OCI-LY3 (cell line): ENCODE data around the gene PDE8A.

Experiments used
- EZH2phosphoT487 ChIP-seq: fragments of 200-600 bp; shearing (Covaris generic); IDR thresholded peaks from 2 replicates; pipeline ENCODE4 v1.6.1; 2018; ENCODE audit warnings: antibody characterized with exemption, mixed run types, low read depth
- TF ChIP-seq, protein P1 (sequence below): fragments of 200-600, 300-600 bp; sonication (generic); IDR thresholded peaks from 2 replicates; pipeline ENCODE4 v1.5.1; 2014; ENCODE audit warnings: antibody characterized with exemption, low read length, low read depth

DNA sequence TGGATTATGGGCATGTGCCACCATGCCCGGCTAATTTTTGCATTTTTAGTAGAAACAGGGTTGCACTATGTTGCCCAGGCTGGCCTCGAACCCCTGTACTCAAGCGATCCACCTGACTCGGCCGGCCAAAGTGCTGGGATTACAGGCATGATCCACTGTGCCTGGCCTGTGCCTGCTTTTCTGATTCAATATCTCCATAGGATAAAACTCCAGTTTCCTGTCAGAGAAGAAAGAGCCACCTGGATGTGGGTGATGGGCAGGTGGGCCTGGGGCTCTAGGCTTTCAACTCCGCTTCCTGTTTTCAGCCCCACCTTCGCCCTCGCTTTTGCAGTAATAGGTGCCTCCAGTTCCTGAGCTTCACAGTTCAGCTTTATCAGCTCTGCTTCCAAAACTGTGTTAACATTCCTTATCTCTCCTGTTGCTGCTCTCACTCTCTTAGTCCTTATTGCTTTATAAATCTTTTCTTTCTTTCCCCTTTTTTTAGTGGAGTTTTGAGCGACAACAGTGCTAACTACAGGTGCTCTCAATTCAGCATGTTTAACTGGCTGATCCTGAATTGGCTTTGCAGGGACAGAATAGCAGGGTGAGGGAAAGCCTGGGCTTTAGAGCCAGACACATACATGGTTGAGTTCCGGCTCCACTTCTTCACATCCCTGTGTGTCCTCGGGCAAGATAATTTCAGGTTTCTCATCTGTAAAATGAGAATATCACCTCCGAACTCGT is 21.1 kb upstream of the PDE8A start:
- TF ChIP-seq, protein P1, sequence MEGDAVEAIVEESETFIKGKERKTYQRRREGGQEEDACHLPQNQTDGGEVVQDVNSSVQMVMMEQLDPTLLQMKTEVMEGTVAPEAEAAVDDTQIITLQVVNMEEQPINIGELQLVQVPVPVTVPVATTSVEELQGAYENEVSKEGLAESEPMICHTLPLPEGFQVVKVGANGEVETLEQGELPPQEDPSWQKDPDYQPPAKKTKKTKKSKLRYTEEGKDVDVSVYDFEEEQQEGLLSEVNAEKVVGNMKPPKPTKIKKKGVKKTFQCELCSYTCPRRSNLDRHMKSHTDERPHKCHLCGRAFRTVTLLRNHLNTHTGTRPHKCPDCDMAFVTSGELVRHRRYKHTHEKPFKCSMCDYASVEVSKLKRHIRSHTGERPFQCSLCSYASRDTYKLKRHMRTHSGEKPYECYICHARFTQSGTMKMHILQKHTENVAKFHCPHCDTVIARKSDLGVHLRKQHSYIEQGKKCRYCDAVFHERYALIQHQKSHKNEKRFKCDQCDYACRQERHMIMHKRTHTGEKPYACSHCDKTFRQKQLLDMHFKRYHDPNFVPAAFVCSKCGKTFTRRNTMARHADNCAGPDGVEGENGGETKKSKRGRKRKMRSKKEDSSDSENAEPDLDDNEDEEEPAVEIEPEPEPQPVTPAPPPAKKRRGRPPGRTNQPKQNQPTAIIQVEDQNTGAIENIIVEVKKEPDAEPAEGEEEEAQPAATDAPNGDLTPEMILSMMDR, result no peak
- TF ChIP-seq EZH2phosphoT487, result no peak
